Measurements from ENCODE around the gene WNT7A. TPM values are rescaled to one million over a fixed set of nuclear protein-coding genes. Genes with fewer than 3 reads are reported as not detected.
"Not testable (repeated sequence)": the region's sequence is repeated elsewhere in the genome, so short reads cannot be mapped to it uniquely, and the experiment has no call there.

The WNT7A gene
- 0.12 TPM in 1 of 2 replicates, not detected in the other for total RNA-seq (2014; rRNA removed; shearing (Covaris generic))

DNA sequence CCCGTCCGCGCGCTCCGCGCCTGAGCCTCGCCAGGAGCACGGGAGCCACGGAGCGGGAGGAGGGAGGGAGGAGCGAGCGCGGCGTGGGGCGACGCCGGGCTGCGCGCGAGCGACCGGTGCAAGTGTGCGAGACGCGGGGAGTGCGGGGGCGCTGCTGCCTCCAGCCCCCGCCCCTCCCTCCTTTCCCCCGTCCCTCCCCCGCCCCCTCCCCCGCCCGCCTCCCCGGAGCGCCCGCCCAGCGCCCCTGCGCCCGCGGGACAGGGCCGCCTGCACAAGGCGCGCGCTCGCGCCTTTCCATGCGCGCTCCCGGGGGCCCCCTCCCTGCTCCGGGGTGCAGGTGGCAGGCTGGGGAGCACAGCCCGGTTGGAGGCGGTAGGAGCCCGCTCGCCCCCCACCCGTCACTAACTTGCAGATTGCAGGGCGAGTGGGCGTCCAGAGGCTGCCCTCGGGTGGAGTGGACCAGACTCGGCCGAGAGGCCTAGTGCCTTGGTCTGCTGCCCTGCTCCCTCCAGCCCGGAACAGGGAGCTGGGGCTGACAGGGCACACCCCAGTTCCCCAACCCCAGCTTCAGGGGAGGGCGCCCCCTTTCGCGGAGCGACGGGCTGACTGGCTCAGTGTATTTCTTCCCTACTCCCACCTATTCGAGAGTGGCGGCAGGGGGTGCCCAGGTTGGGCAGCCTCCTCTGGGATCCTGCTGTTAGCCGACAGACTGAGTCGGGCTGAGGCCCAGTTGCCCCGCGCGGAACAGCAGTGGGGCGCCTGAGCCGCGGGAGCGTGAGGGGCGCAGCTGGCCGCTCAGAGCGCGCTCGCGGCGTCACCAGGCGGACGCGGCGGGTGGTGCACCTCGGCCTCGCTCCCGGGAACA lies at the start of gene WNT7A:
WNT7A (minus strand) TSS at position 126 of the 865 bp plus-strand sequence. CDS start 255 bp downstream, outside the sequence.
- DNase-seq (ENCODE audit: low read depth) = no peak

DNA sequence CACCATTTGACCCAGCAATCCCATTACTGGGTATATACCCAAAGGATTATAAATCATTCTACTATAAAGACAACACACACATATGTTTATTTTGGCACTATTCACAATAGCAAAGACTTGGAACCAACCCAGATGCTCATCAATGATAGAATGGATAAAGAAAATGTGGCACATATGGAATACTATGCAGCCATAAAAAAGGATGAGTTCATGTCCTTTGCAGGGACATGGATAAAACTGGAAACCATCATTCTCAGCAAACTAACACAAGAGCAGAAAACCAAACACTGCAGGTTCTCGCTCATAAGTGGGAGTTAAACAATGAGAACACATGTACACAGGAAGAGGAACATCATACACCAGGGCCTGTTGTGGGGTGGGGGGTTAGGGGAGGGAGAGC lies 48.9 kb upstream of the WNT7A start:
- DNase-seq (ENCODE audit: low read depth) = not testable (repeated sequence)

DNA sequence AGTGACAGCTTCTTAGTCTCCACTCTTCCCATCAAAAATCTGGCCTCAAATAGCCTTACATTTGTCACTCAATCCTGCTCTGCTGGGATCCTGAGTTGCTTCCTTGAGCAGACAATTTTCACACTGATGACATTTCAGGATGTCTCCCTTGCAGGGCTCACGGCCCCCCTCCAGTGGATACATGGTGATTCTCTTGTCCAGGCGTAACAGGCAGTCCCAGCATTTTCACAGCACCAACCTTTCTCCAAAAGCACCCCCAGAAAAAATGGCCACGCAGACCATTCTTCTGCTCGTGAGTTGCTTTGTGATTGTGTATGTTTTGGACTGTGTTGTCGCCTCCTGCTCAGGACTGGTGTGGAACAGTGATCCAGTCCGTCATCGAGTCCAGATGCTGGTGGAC lies 47.4 kb upstream of the WNT7A start:
- peak; percentile 13 for DNase-seq (ENCODE audit: low read depth)

DNA sequence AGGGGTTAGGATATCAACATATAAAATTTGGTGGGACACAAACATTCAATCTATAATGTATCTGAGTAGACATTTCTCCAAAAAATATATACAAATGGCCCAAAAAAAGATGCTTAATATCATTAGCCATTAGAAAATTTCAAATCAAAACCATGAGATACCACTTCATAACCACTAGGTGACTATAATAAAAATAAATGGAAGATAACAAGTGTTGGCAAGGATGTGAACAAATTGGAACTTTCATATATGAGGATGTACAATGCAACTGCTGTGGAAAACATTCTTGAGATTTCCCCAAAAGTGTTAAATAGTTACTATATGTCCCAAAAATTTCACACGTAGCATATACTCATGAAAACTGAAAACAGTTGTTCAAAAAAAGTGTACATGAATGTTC lies 36.5 kb upstream of the WNT7A start:
- DNase-seq (ENCODE audit: low read depth) = no peak

DNA sequence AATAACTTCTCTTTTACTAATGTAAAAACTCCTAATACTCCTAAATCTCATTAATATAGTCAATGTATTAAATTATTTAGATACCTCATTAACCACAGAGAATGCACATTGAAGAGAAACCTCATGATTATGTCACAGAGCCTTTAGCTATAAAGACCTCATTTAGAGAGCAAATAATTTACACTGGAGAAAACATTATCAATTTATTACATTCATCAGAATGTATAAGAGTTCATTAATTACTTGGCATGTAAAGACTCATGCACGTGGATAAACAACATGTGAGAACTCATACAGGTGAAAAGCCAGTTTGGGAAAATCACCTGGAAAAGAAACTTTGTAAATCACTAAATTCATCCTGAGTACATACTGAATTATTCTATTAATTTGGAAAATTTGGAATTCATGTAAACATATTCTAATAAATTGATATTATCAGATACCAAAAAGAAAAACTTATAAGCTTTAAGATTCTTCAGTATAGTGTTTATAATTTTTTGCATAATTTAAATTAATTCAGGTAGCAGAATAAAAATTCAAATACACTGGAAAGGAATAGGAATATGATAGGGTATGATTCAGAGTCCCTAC lies 22.9 kb upstream of the WNT7A start:
- no peak for DNase-seq (ENCODE audit: low read depth)

DNA sequence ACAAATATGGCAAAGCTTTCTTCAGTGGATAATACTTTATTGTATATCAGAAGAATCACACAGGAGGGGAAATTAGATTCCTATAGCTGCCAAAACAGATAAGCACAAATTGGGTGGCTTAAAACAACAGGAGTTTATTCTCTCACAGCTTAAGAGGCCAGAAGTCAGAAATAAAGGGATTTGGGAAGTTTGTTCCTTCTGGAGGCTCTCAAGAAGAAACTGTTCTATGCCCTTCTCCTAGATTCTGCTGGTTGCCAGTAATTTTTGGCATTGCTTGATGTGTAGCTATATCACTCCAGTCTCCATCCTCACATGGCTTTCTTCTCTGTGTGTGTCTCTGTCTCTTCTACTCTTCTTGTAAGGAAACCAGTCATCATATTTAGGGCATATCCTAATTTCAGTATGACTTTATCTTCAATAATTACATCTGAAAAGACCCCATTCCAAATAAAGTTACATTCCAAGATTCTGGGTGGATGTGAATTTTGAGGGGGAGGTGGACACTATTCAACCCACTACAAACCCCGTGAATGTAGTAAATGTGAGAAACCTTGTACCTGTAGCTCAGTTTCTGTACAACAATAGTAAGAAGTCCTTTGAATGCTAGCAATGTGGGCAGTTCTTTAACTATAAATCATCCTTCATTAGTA lies 22.2 kb upstream of the WNT7A start:
- DNase-seq (ENCODE audit: low read depth) = no peak

DNA sequence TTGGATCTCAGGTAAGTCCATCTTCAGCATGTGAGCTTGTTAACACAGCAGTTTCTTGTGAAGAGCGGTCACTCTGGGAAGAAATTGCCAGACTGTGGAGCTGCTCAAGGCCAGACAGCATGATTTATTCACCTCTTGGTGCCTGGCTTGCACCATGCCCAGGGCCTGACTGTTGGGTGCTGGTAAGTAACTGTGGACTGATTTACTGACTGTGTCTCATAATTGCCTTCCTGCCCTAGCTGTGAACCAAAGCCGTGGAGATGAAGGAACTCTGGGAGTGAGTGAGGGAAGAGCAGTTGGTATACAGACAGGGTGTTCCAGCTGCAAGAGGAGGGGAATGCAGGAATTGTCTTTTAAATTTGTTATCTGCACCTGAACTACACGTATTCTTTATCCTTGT lies 18.5 kb upstream of the WNT7A start:
- no peak for DNase-seq (ENCODE audit: low read depth)

DNA sequence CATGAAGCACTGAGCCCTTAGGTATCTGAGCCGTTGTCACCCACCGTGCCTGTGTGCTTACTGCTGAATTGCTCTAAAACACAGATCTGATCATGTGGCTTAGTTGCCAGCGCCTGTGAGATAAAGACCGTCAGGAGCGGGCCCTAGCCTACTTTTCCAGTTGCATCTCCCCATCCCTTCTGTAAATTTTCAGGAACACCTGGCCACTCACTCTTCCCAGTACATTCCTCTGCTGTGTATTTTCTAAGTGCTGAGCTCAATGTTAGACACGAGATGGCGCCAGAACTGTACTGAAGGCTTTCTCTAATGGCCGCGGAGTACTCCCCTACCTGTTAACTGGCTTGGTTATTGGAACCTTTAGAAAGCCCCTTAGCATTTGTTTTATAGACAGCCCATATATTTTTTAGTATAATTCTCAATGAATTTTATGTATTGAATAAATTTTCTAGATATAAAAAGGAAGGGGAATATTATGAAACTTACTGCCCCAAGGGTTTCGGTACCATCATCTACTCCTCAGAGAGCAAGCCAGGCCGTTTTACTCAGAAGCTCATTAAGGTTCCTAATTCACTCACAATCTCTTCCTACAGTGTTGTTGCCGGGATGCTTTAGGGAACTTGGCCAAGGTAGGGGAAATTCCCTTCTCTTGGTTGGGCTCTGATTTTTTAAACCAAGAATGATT lies 16.7 kb upstream of the WNT7A start:
- peak; percentile 69 for DNase-seq (ENCODE audit: low read depth)

DNA sequence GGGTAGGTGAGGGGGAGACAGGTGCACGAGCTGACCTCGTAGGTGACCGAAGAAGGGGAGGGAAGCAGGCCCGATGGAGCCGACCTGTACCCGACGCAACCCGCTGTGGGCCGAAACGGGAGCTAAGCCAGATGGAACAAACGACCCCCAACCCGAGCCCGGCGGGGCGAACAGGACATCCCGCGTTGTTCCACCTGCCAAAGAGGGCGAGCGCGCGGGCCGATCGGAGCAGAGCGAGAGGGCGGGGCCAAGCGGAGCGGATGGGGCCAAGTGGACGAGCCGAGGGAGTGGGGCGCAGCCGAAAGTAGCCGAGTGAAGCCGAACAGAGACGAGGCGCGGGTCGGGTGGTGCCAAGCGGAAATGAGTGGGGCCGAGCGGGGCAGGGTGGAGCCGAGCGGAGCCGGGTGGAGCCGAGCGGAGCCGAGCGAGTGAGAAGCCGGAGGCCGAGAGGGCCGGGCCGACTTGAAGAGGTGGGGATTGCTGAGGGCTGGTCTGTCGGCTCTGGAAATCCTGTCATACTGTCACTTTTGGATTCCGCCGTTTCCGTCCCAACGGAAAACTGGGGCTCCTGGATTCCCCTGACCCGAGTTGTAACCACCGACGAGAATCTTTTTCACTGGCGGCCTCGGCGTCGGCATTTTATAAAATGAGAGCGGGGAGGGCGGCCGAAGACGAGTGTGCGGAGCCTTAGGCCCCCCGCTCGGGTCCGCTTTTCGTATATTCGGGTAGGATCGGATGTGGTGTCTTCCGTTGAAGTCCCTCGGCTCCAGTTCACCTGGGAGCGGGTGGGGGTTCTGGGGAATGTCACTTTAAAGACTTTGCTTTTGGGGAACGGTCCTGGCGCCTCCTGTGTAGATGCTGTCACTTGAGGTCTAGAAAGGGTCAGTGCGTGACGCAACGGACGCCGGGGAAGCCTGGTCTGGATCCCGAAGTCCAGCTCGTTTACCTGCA lies 15.6 kb upstream of the WNT7A start:
- peak; percentile 89 for DNase-seq (ENCODE audit: low read depth)

DNA sequence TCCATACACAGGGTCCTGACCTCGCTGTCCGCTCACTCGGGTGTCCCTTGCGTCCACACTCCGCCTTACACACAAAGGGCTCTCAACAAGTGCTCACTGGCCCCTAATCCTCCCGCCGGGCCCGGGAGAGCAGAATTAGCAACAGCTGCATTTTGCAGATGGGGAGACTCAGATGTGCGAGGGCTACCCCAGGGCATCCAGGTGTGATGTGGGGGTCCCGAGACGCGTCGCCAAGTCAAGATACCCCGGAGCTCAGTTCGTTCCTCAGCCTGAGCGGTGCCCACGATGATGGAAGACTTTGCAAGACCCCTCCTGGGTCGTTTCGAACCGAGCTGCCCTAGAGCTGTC lies 14.9 kb upstream of the WNT7A start:
- no peak for DNase-seq (ENCODE audit: low read depth)

DNA sequence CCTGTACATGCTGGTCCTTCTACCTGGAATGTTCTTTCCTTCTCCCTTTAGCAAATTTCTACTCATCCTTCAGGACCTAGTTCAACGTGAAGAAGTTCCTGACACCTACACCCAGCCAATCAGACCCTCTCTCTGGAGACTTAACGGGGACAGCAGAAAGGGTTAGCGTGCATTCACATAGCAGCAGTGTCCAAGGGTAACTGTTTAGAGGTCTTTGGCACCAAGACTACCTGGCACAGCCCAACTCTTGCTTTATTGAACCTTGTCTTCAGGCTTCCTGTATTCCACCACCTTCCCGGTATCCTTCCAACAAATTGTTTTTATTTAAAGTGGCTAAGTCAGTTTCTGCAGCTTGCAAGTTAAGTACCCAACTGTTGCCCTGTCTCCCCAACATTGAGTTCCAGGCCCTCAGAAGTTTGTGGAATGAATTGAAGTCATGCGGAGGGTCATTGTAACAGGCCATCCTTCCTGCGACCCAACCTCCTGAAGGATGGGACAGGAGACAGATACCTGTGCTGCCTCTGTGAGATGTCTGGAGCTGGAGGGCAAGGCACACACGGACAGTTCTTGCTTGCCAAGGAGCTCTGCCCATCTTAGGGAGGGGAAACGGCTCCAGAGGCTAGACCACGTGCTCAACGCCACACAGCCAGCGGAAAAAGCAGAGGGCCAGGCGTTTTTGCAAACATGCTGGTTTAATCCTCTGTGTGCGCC lies 14.4 kb upstream of the WNT7A start:
- no peak for DNase-seq (ENCODE audit: low read depth)

DNA sequence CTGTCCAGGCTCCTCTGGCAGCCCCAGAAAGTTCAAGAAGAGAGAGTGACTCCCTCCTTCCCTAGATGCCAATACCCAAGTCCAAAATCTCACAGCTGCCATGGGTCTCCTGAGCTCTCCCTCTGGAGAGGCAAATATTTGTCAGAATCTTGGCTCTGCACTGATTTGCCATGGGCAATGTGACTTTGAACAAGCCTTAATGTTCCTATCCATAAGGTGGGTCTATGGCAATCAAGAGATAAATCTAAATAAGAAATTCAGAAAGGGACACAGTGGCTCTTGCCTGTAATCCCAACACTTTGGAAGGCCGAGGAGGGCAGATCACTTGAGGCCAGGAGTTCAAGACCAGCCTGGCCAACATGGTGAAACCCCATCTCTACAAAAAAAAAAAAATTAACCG lies 12.4 kb upstream of the WNT7A start:
- DNase-seq (ENCODE audit: low read depth) = no peak

DNA sequence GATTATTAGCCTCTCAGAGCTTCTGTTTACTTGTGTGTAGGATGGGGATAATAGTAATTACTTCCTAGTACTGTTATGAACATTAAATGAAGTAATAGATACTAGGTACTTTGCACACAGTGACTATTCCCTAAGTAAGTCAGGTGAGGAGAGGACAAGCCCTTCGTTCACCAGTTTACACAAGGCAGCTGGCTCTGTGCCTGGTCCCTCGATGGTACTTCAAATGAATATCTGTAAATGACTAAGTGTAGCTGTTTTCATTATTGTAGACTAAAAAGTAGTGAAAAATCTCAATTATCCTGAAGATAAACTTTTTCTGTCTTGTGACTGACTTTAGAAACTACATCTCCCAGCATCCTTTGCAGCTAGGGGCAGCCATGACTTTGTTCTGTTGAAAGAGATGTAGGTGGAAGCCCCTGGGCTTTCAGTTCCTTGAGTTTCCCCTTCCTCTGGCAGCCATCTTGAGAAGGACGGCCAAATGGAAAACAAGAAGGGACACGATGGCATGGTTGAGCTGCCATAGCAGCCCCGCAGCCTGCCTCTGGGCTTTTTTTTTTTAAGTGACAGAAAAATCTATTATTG lies 11.7 kb upstream of the WNT7A start:
- peak; percentile 31 for DNase-seq (ENCODE audit: low read depth)

DNA sequence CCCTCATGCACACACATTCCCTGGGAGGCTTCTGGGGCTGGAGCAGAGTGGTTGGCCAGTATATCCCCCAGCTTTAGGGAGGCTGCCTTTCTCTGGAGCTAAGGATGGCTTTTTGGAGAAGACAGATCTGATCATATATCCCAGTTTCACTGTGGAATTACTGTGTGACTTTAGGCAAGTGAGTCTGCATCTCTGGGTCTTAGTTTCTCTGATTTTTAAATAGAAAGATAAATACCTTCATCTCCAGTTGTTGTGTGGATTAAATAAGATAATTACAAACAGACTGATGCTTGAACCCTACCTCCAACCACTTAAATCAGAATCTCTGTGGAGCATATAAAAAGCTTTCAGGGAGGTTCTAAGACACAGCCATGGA lies 11.1 kb upstream of the WNT7A start:
- no peak for DNase-seq (ENCODE audit: low read depth)

DNA sequence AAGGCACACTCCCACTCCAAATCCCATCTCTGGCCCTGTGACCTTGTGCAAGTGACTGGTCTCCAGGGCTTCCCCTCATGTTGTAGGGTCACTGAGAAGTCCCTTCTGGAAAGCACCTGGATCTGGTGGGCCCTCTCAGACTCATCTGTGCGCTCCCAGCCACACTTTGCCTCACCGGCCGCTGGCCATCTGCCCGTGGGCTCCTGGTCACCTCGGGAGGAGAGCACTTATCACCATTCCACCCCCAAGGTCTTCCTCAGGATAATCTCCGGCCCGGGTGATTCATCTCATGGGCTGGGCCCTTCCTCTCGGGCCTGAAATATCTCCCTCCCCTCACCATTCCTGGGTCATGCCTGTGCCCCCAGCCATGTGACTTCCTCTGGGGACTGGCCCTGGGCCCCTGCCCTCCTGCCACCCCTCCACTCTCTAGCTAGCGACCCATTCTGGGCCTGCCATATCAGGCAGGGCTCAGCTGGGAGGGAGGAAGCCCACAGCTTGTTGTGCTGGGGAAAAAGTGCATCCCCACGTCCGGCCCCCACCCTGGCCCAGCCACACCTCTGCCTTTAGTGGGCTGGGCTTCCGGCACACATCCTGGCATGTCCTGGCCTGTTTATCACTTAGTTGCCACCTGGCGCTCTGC lies 10.6 kb upstream of the WNT7A start:
- DNase-seq (ENCODE audit: low read depth) = no peak

DNA sequence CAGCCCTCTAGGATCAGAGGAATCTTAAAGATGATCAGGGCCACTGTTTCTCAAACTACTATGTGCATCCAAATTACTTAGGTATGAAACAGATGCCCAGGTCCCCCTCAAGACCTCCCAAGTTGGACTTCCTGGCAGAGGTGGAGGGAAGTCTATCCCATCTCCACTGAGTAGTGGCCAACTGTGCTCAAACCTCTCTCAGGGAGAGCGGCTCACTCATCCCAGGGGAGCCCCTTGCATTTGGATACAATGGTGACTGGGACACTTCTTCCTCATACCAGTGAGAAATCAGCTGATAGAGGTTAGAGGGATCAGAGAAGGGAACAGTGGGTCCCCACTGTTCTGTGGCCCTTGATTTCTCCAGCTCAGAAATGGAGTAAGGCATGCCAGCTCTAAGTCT lies 8.7 kb upstream of the WNT7A start:
- DNase-seq (ENCODE audit: low read depth) = no peak

DNA sequence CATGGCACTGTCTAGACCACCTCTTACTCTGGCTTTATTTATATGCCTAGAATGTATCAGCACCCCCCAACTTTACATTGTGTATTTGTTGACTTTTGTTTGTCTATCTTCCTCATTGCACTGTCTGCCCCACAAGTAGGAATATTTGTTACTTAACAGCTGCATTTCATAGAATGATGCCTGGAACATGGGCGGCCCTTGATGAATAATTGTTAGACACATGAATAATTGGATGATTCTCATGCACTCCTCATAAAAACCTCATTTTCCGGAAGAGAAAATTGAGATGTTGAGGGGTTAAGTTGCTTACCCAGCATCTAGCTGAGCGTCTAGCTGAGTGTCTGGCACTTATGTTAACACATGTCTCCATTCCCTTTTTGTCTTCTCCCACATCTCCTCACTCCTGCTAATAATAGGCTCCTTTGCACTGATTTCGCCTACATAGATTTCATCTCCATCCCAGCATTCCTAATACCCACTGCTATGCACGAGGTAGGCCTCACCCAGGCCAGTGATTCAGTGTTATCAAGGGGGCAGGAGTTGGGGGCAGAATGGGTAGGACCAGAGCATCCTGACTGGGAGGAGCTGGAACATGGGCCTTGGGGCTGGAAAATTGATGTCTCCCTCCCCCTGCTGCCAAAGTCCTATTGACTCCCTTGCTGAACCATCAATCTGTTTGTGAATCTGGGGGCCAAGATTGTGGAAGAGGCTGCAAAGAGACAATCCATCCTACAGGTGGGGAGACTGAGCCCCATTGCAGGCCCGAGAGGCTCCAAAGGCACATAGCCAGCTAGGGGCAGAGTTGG lies 7.8 kb upstream of the WNT7A start:
- no peak for DNase-seq (ENCODE audit: low read depth)

DNA sequence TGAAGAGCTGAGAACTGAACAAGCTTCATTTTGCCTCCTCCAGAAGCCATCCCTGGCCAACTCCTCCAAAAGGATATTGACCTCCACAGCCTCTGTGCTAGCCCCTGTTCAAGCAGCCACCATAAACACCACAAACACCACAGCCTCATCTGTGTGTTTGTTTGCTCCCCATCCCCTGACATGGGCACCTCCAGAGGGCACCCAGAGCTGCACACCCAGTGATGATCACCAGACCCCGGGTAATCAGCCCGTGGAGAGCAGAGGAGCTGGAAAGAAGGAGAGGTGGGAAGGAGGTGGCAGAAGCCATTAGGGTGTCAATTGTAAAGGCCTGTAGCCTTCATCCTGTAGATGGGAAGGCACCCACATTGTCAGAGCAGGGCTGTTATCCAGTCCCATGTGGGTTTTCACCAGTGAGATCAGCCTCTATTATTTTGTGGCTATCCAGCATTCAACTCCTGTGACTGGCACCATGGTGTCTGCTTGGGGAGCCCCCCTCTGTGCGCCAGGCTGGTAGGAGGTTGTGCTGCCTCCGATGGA lies 6.8 kb upstream of the WNT7A start:
- DNase-seq (ENCODE audit: low read depth) = no peak

DNA sequence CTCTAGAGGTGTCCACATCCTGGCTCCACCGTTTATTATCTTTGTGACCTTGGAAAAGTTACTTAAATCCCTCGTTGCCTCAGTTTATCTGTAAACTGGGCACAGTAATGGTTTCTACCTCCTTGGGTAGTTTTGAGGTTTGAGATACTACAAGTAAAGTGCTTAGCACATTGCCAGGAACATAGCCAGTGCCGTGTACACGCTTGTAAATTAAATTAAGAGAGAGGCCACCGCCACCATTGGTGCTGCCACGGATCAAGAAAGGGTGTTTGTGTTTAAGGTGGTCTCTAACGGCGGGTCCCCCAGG lies 5.8 kb upstream of the WNT7A start:
- DNase-seq (ENCODE audit: low read depth) = no peak

Measured in RPMI7951 (cell line).